OCI-LY1 (cell line): ENCODE measurements around the gene OR10A6.

Experiments used
- H2AFZ ChIP-seq: fragments of 200-600 bp; sonication (generic), shearing (Covaris generic); 2 replicates; pipeline ENCODE4 v1.6.0; 2014; ENCODE audit warnings: antibody characterized with exemption, mild to moderate bottlenecking, low read length
- H3F3A ChIP-seq: fragments of 200-600 bp; sonication (generic), shearing (Covaris generic); 2 replicates; pipeline ENCODE4 v1.6.0; 2014; ENCODE audit warnings: mild to moderate bottlenecking, antibody characterized with exemption, low read length, moderate library complexity; ENCODE audit not compliant: insufficient read depth
- H3K27ac ChIP-seq: fragments of 200-600 bp; sonication (generic); 2 replicates; pipeline ENCODE4 v1.5.1; 2014; ENCODE audit warnings: low read length, mixed run types, mild to moderate bottlenecking, low read depth; ENCODE audit not compliant: poor library complexity, severe bottlenecking
- H3K27me3 ChIP-seq: fragments of 200-600 bp; sonication (generic); 2 replicates; pipeline ENCODE4 v1.6.0; 2014; ENCODE audit warnings: antibody characterized with exemption, mild to moderate bottlenecking, low read length, moderate library complexity; ENCODE audit not compliant: insufficient read depth
- H3K36me3 ChIP-seq: fragments of 200-600 bp; sonication (generic); 2 replicates; pipeline ENCODE4 v1.6.1; 2014; ENCODE audit warnings: mild to moderate bottlenecking, antibody characterized with exemption, low read length, moderate library complexity, mixed read lengths; ENCODE audit not compliant: insufficient read depth
- H3K4me1 ChIP-seq: fragments of 200-600 bp; sonication (generic); 2 replicates; pipeline ENCODE4 v1.5.1; 2014; ENCODE audit warnings: mild to moderate bottlenecking, low read length, moderate library complexity; ENCODE audit not compliant: insufficient read depth, severe bottlenecking
- H3K4me2 ChIP-seq: fragments of 200-600 bp; sonication (generic), shearing (Covaris generic); 2 replicates; pipeline ENCODE4 v1.6.1; 2014; ENCODE audit warnings: low read length
- H3K4me3 ChIP-seq: fragments of 200-600 bp; sonication (generic); 2 replicates; pipeline ENCODE4 v1.5.1; 2014; ENCODE audit warnings: low read length, low read depth, mild to moderate bottlenecking, mixed read lengths; ENCODE audit not compliant: poor library complexity, severe bottlenecking
- H3K79me2 ChIP-seq: fragments of 200-600 bp; shearing (Covaris generic); 2 replicates; pipeline ENCODE4 v1.6.1; 2016; ENCODE audit warnings: mixed run types, low read length, mixed read lengths; ENCODE audit not compliant: insufficient read depth
- H3K9ac ChIP-seq: fragments of 200-600 bp; sonication (generic), shearing (Covaris generic); 2 replicates; pipeline ENCODE4 v1.6.1; 2014; ENCODE audit warnings: mild to moderate bottlenecking, low read length, mixed read lengths
- H3K9me2 ChIP-seq: fragments of 200-600 bp; sonication (generic), shearing (Covaris generic); 2 replicates; pipeline ENCODE4 v1.6.1; 2014; ENCODE audit warnings: low read depth, mild to moderate bottlenecking, low read length, mixed read lengths
- H3K9me3 ChIP-seq: fragments of 200-600 bp; shearing (Covaris generic); 2 replicates; pipeline ENCODE4 v1.6.1; 2014; ENCODE audit warnings: low read length, mixed read lengths
- H4K20me1 ChIP-seq: fragments of 200-600 bp; sonication (generic), shearing (Covaris generic); 2 replicates; pipeline ENCODE4 v1.6.0; 2016; ENCODE audit warnings: mild to moderate bottlenecking, low read length; ENCODE audit not compliant: insufficient read depth
- CTCF ChIP-seq: fragments of 200-600 bp; sonication (generic), shearing (Covaris generic); IDR thresholded peaks from 2 replicates; pipeline ENCODE4 v1.5.1; 2017; ENCODE audit warnings: mild to moderate bottlenecking, antibody characterized with exemption, low read length, moderate library complexity, mixed read lengths
- EZH2 ChIP-seq: fragments of 200-600 bp; sonication (generic), shearing (Covaris generic); IDR thresholded peaks from 2 replicates; pipeline ENCODE4 v1.8.0; 2017; ENCODE audit warnings: borderline replicate concordance, mixed run types, mild to moderate bottlenecking, antibody characterized with exemption, low read length, moderate library complexity, mixed read lengths

Gene OR10A6

GRCh38 chr11:7927635-7928034, 3.4 kb downstream of the OR10A6 start:
- Histone ChIP-seq H3K9me2 (no peaks in the 10 kb centered on the region), H3F3A (no peaks in the 10 kb centered on the region), H3K79me2 (no peaks in the 10 kb centered on the region), H3K27ac (no peak overlapping the region), H3K27me3 (no peaks in the 10 kb centered on the region; the same call in 1 of the 2 replicates), H3K9ac (no peak overlapping the region), H2AFZ (no peak overlapping the region), H3K9me3 (no peaks in the 10 kb centered on the region), H3K4me3 (no peak overlapping the region), H3K4me1 (no peaks in the 10 kb centered on the region), H3K36me3 (no peaks in the 10 kb centered on the region), H3K4me2 (no peak overlapping the region), H4K20me1 (no peaks in the 10 kb centered on the region)
- TF ChIP-seq CTCF (no peak), EZH2 (no peak)

- H3K79me2 ChIP-seq = no peaks in the 10 kb centered on the region
- H3K4me2 ChIP-seq = no peak overlapping the region
- TF ChIP-seq CTCF (no peak), EZH2 (no peak)
- no peaks in the 10 kb centered on the region for H3K9me2 ChIP-seq
- no peaks in the 10 kb centered on the region for H3K36me3 ChIP-seq
- no peaks in the 10 kb centered on the region for H3K4me1 ChIP-seq
- H2AFZ ChIP-seq = no peak overlapping the region
- no peak overlapping the region for H3K4me3 ChIP-seq
- H3K27ac ChIP-seq = no peak overlapping the region
- no peaks in the 10 kb centered on the region; the same call in 1 of the 2 replicates for H3K27me3 ChIP-seq
- no peaks in the 10 kb centered on the region for H4K20me1 ChIP-seq
- no peaks in the 10 kb centered on the region for H3K9me3 ChIP-seq
- no peak overlapping the region for H3K9ac ChIP-seq
- no peaks in the 10 kb centered on the region for H3F3A ChIP-seq
Observed at GRCh38 chr11:7924536-7924935, 6.5 kb downstream of the OR10A6 start.

- no peak for TF ChIP-seq EZH2
- no peak for TF ChIP-seq CTCF
- no peaks in the 10 kb centered on the region for H3K4me1 ChIP-seq
- H3K9ac ChIP-seq = no peak overlapping the region
- no peaks in the 10 kb centered on the region for H3K9me3 ChIP-seq
- no peaks in the 10 kb centered on the region for H3F3A ChIP-seq
- H2AFZ ChIP-seq = no peak overlapping the region
- H3K4me2 ChIP-seq = no peak overlapping the region
- H3K9me2 ChIP-seq = no peaks in the 10 kb centered on the region
- H4K20me1 ChIP-seq = no peaks in the 10 kb centered on the region
- H3K4me3 ChIP-seq = no peak overlapping the region
- no peaks in the 10 kb centered on the region for H3K79me2 ChIP-seq
- no peak overlapping the region for H3K27ac ChIP-seq
- no peaks in the 10 kb centered on the region for H3K36me3 ChIP-seq
- no peaks in the 10 kb centered on the region for H3K27me3 ChIP-seq
Observed at GRCh38 chr11:7918141-7918540, 12.9 kb downstream of the OR10A6 start.
